HTR-8/SVneo (cell line): ENCODE data around the gene CDK5.

Experiments used
- DNase-seq: peaks from one replicate; pipeline ENCODE4 v3.0.0; 2011; ENCODE audit warnings: low spot score, mixed read lengths; ENCODE audit not compliant: insufficient read length
- FAIRE-seq: peaks from 2 replicates; lab custom pipeline; 2011; peaks lifted over from hg19 to GRCh38; lab: Jason Lieb, UNC

The CDK5 gene

DNA sequence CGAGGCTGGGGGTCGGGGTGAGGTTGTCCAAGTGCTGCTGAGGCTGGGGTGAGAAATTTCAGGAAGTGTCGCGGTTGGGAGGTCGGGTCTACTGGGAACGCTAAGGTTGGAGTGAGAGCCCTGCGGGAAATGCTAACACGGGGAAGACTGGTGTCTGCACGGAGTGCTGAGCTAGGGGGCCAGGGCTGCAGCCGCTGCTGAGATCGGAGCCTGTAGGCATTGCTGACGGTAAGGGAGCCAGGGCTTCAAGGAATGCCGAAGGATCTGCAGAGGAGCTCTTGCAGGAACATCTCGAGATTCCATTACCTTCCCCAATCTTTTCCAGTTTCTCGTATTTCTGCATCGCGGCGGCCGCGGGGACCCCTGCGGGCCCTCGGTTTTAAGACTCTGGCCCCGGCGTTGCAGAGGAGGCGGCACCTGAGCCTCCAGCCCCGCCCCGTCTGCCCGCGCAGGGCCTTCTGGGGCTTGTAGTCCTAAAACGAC is at the start of gene CDK5:
Gene CDK5, minus strand, starts transcription at position 392 of the 483 bp plus-strand sequence. Its CDS starts 49 bp downstream, at position 343.
- no peak for FAIRE-seq

DNA sequence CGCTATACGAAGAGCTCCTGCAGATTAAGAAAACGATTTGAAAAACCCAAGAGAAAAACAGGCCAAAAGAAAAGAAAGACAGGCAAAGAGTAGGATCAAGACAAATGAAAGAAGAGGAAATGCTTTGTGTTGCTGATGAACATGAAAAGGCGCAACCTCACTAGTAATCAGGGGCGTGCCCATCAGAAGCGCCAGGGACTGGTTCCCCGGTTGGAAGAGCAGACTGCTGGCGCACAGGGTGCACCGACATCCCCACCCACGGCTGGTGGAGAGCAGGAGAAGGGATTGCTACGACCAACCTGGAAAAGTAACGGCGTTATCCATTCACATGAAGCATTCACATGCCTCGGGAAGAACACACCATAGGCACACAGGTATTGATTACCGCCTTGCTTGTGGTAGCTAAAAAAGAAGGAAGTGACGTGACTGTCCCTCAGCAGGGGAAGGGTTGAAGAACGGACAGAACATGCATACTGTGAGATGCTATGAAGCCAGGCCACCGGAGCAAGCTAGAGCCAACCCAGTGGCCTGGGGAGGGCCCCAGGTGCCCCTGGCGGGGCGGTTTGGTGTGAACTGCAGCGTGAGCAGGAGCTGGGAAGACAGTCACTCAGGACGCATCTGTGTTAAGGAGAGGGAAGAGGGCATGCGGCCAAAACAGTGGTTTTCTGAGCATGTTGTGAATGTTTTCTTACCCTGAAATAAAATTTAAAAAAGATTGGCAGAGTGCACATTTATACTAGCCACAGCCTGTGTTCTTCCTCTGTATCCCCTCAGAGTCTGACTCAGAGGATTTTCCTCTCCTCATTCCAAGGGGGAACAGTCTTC is 46.9 kb upstream of the CDK5 start:
- DNase-seq (no peak), FAIRE-seq (no peak)

More for the DNA sequence above, at the start of gene CDK5:
- DNase-seq: no peak

DNA sequence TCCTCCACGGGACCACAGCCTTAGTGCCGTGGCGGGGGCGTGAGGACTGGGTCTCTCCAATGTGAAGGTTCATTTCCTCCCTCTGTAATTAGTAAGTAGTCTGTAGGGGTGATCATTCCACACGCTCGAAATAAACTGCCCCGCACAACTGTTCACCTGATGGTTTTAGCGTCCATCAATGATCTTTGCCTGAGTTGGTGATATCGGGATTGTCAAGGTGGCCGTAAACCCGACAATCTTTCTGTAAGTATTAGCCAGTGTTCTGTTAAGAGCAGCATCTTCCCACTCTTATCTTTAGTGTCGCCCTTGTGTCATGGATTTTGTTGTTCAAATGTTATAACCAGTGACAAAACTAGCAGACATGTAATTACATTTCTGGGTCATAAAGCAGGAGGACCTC is 46.3 kb upstream of the CDK5 start:
- DNase-seq: no peak
- no peak for FAIRE-seq

DNA sequence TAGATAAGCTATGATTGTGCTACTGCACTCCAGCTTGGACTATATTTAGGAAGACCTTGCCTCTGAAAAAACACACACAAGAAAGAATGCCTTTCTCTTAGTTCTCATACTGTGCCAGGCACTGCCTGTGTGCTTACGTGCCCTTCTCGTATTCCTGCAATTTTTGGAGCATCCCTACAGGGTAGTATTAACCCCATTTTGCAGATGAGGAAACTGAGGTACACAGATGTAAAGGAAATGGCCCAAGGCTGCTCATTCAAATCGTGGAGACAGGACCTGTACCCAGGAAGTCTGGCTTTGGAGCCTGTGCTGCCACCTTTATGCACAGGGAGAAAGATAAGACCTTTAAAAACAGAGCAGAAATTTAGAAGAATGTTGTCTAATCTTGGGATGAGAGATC is 45.3 kb upstream of the CDK5 start:
- DNase-seq: no peak
- FAIRE-seq: no peak

DNA sequence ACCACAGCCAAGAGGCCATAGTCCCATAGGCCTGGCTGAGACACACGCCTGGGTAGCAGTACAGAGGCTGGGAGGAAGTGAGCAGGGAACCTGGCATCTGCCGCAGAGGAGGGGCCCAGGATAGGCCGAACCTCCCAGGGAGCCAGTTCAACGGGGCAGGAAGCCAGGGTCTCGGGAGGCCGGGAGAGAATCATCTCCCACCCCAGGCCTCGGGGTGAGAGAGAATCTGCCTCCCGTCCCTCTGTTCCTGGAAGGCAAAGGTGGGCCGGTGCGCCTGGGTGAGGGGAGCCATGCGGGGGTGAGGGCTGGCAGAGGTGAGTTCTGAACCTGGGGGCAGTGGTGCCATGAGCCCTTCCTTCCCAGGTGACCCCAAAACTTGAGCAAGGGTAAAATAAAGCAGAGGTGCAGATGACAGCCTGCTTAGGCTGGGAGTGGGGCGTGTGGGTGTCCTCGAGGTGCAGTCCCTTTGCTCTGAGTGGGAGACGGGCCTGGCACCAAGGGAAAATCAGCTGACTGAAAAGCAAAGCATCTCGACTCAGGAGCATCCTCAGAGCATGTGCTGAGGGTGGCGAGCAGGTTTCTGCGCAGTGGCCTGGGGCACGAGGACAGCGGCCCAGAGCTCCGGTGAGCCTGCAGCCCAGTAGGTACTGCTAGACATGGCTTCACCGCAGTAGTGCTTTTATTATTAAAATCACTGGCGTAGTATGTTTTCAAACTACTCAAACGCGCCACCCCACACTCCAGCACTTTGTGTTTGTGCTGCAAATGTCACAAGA is 44.1 kb upstream of the CDK5 start:
- FAIRE-seq (no peak), DNase-seq (no peak)

DNA sequence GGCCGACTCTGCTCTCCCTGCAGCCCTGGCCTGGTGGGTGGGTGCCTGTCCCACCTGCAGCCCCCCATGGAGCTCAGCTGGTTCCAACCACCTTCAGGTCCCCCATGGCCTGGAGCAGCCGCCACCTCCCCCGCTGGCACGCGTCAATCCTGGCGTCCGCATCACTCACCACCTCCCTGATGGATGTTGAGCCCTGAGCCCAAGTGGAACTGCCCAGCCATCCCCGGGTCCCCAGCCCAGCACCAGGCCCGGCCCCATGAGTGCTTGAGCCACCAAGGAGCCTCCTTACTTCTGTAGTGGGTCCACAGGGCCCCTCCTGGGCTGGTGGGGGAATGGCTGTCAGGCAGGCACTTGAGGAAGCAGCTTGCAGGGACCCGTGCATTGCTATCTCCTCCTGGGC is 43.2 kb upstream of the CDK5 start:
- no peak for FAIRE-seq
- no peak for DNase-seq

DNA sequence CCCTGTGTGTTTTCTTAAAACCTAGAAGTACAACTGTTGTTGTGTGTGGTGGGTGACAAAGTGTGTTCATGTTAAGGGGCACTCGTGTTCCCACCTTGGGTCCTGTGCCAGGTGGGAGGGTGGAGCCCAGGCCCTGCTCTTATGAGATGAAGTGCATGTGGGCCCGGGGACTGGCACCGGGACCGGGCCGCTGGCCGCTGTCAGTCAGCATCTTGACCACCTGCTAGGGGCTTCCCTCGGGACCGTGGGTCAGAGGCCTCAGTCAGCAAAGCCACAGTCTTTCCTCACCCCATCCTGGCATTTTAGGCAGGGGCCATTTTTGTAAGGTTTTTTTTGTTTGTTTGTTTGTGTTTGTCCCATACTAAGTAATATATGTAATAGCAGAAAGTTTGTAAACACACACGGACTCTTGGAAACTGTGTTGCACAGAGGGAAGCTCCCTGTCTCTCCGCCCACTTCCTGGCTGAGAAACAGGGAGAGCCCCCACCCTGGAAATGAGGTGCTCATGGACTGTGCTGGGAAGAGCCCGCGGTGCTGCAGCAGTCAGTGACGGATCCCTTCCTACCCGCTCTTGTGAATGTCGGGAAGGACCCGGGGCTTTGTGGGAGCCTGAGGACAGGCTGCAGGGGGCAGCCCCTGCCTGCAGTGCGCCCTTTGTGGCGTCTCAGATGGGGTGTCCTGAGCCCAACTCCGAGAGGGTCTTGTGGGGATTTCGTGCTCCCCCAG is 42.0 kb upstream of the CDK5 start:
- no peak for FAIRE-seq
- no peak for DNase-seq

DNA sequence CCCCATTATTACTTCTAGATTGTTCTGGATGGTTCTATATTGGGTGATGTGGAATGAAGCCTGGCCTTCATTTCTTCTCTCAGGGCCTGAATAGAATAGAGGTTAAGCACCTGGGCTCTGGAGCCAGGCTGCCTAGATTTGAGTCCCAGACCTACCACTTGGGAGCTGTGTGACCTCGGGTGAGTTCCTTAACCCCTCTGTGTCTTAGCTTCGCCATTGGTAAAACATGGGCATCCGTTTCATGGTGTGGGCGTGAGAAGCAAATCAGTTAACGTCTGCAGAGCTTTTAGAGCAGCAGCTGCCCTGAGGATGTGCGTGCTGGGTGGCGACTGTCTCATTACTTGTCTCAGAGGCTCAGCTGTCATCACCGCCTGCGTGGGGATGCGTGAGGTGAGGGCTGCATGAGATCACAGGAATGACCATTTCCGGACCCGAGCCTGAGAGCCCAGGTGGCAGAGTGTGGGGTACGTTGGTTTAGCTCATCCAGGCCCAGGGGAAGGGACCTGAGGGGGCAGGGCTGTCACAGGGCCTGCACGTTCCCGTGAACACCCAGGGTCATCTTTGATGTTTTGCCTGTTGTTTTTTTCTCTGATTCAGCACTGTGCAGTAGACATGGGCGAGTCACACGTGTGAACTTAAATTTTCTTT is 38.3 kb upstream of the CDK5 start:
- no peak for DNase-seq

DNA sequence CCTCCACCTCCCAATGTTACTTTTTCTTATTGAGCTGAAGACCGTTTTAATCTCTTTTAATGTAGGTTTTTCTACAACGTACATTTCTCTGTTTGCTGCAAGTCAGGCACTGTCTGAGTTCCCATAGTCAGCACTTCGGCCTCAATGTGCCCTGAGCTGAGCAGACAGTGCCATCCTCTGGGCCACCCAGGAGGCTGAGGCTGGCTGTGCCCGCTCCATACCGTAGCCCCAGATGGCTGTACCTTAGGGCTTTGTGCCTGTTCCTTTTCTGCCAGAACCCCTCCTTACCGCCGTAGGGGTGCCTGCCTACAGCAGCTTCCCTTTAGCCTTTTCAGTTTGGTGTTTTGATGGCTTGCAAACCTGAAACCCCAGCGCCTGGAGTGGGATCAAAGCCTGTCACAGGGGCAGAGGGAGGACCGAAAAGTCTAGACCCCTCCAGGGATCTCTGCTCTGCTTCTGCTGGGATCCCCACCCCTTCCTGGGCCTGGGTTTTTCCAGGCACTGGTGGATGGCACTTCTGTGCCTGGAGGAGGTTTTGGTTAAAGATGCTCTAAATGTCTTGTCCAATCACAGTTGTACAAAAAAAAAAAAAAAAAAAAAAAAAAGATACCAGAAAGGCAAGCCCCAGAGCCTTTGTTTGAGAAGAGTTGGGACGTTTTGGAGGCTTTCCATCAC is 37.6 kb upstream of the CDK5 start:
- DNase-seq: no peak
- no peak for FAIRE-seq

More for the DNA sequence above, 38.3 kb upstream of the CDK5 start:
- no peak for FAIRE-seq

DNA sequence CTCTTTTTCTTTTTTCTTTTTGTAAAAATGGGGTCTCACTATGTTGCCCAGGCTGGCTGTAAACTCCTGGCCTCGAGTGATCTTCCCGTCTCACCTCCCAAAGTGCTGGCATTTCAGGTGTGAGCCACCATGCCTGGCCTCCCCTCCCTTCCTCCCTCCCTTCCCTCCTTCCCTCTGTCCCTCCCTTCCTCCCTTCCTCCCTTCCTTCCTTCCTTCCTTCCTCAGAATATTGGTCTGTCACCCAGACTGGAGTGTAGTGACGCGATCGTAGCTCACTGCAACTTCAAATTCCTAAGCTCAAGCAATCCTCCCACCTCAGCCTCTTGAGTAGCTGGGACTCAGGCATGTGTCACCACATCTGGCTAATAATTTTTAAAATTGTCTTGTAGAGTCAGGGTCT is 37.0 kb upstream of the CDK5 start:
- no peak for DNase-seq

DNA sequence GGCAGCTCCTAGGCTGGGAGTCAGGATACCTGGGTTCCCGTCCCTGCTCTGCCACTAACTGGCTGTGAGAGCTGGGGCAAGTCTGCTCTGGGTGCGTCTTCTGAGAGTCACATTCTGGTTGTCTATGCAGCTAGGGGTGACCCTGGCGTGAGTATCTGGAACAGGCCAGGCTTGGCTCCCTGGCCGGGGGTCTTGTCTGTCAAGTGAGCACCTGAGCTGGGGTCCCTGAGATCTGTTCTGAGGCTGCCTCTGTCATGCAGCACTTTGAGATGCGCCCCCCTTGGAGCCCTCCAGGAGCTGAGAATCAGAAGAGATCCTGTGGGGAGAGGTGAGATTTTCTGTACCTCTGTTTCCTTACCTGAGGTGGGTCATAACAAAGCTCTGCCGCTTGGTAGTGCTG is 36.1 kb upstream of the CDK5 start:
- DNase-seq: no peak
- no peak for FAIRE-seq

More for the DNA sequence above, 37.0 kb upstream of the CDK5 start:
- FAIRE-seq: no peak

DNA sequence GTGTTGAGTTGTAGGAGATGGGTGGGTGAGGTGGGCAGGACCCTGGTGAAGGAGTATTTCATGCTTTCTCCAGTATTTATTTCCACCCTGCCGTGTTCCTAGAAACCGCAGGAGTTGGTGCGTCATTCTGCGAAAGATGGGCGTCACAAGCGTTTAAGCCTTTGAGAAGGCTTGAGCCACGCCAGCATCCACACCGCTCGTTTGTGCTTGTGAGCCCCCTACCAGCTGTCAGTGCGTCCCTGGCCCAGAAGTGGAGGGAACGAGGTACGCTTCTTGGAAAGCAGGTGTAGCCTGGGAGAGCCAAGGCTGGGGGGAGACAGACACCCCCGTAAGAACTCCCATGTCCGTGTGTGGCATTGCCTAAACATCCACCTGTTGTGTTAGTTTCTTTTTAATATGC is 34.3 kb upstream of the CDK5 start:
- no peak for FAIRE-seq

DNA sequence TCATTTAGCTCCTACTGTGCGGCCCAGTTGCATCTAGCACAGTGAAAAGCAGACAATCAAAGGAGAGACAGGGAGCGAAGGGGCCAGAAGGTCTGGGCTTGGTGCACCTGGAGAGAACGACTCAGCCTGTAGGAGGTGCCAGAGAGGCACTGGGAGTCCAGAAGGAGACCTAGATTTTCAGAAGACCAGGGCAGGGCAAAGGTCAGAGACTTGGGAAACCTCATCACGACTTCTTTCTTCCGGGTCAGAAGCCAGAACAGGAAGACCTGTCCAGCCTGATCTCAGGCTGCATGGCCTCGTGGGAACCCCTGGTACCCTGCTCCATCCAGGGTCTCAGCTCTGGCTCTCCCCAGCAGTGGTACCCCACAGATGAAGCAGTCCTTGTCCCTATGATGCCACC is 33.7 kb upstream of the CDK5 start:
- DNase-seq: no peak
- FAIRE-seq: no peak

More for the DNA sequence above, 34.3 kb upstream of the CDK5 start:
- DNase-seq: no peak

DNA sequence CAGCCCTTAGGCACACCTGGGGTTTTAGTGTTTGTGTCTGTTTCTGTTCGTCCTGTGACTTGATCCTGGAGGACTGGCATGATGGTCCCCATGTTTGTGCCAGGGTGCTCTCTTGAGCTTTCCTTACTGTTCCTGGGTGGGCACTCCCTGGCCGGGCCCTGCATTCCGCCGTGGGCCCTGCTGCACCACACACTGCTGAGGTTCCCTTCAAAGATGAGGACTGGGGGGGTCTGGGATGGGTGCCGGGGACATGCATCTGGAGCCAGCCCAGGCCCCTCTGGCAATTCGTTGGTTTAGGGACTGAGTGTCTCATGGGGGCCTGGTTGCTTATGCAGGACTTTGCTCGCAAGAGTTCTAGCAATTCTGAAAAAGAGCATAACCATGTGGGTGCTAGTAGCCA is 33.3 kb upstream of the CDK5 start:
- DNase-seq (no peak), FAIRE-seq (no peak)

DNA sequence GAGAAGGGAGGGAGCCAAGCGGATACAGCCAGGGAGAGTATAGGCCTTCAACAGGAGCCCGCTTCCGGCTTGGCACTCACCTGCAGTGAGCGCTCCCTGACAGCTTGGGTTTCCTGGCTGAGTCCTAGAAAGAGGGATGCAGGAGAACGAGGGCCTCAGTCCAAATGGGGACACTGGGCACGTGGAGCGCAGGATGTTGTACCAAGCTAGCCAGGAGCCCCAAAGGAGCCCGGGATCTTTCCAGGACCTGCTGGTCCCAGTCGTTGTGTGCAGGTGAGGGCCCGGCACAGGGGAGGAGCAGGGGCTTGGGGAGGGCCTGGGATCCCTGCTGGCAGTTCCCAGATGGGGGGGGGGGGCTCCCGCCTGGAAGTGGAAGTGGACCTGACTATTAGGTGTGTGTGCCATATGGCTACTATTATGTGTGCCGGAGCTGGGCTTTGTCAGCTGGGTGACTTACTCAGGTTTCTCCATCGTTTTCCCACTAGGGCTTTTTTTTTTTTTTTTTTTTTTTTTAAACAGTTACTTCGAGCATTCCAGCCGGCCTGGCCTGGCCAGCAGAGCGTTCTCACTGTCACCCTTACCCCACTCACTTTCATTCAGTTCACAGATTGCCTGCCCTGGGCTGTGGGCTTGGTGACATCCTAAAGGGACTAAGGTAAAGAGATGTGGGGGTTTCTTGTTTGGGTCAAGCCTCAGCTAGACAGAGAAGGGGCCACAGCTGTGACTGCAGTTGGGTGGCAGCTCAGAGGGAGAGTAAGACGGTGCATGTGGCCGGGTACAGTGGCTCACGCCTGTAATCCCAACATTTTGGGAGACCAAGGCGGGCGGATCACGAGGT is 32.4 kb upstream of the CDK5 start:
- FAIRE-seq (no peak), DNase-seq (no peak)

DNA sequence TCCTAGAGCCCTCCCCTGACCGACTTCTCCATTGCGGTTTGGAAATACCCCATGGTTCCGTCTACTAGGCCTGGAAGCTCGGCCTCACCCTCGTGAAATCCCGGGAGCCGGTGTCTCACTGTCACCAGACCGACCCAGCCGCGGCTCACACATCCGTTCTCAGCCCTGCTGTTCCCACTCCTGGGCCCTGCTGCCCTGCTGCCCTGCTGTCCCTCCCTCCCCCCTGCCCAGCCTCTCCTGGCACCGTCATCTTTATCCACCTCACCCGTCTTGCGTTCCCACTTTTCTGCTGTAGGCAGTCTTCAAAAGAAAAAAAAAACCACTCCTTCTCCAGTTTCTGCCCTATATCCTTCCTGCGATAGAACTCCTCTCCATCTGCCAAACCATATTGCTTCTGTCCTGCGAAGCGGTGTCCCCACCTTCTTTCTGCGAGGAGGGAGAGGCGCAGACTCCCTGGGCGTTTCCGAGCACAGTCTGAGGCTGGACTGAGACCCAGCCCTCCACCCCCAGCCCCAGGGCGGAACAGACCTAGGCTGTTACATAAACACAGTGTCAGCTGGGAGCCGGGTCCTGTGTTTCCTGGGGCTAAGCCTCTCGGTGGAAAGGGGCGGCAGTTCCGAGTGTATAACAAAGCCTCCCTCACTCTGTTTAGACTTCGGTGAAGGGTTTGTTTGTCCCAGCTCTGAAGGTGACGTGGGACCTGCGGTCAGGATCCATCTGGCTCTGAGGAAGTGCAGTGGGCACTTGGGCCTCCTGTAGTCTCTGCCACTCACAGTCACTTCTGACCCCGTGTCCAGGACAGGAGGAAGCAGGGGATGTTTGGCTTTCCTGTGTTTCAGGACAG is 31.4 kb upstream of the CDK5 start:
- DNase-seq (no peak), FAIRE-seq (no peak)

DNA sequence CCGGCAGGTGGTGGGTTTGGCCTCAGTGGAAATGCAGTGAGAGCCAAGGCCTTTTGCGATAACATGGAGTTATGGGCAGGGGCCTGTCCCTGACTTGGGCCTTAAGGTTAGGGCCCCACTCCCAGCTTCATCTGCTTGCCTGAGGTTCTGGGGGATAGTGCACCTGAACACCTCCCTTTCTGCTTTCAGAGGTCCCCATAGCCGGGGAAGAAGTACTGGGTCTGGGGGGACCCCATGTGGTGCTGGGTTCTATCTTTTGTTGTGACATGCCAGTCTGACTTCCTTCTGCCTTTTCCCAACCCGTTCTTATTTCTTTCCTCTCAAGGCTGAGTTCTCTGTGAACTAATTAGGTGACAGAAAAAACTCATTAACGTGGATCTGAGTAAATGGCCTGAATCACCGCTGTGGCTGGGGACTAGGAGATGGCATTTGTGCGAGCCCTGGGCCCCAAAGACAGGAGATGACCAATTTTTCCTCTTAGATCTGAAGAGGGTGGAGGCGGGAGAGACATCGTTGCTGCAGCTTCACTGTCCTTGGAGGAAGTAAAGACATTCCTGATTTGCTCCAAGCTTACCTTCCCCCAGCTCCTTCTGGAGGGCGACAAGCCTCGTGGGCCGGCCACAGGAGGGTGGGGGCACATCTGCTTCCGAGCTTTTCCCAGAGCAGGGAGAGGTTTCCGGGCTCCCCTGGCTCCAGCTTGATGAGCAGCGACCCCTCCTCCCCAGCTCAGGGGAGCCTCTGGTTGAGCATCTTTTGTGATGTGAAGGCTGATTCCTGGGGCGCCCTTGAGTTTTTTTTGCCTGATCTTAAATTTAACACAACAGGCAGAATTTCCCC is 30.5 kb upstream of the CDK5 start:
- DNase-seq (no peak), FAIRE-seq (no peak)
